ENCODE data around the gene SSUH2. TPM values are rescaled to one million over a fixed set of nuclear protein-coding genes. Genes with fewer than 3 reads are reported as not detected.

Gene SSUH2
- total and polyA plus RNA-seq, 2 experiments from 2014 or later: 0.73 to 2.3 TPM

- Mint-ChIP-seq H3K36me3 (ENCODE audit: low read depth) (no peaks in the 10 kb centered on the region), H3K27ac (no peak overlapping the region), H3K27me3 (ENCODE audit: insufficient read depth, low read depth, poor library complexity) (peaks cover 1% of the 10 kb centered on the region), H3K9me3 (no peaks in the 10 kb centered on the region), H3K4me3 (no peak overlapping the region), H3K4me1 (no peaks in the 10 kb centered on the region)
- Histone ChIP-seq H3K36me3 (ENCODE audit: insufficient read depth) (no peaks in the 10 kb centered on the region), H4K20me1 (replicated peaks; ENCODE audit: insufficient read depth) (no peaks in the 10 kb centered on the region), H3K4me3 (no peak overlapping the region), H3K27ac (ENCODE audit: low read depth) (no peak overlapping the region), H3K4me2 (no peak overlapping the region), H2AFZ (no peak overlapping the region), H3K79me2 (replicated peaks; ENCODE audit: insufficient read depth) (no peaks in the 10 kb centered on the region), H3K27me3 (ENCODE audit: insufficient read depth) (no peaks in the 10 kb centered on the region), H3K9me2 (ENCODE audit: insufficient read depth) (no peaks in the 10 kb centered on the region), H3F3A (replicated peaks; ENCODE audit: low read depth) (no peaks in the 10 kb centered on the region), H3K4me1 (ENCODE audit: insufficient read depth) (no peaks in the 10 kb centered on the region)
- TF ChIP-seq EZH2phosphoT487 (IDR thresholded peaks at IDR 0.05; ENCODE audit: unreplicated experiment) (no peak), STAT1 (IDR thresholded peaks at IDR 0.05; ENCODE audit: unreplicated experiment) (no peak), REST (IDR thresholded peaks at IDR 0.05; ENCODE audit: unreplicated experiment) (no peak), EZH2 (IDR thresholded peaks at IDR 0.05; ENCODE audit: low read depth, unreplicated experiment) (no peak), CREB1 (CRISPR knock-in tag; IDR thresholded peaks at IDR 0.05; ENCODE audit: low read depth) (no peak), ZNF462 (CRISPR knock-in tag; IDR thresholded peaks at IDR 0.05) (no peak), NANOG (IDR thresholded peaks at IDR 0.05; ENCODE audit: borderline replicate concordance) (no peak), JUNB (IDR thresholded peaks at IDR 0.05; ENCODE audit: unreplicated experiment) (no peak), POLR2AphosphoS5 (IDR thresholded peaks at IDR 0.05; ENCODE audit: low read depth) (no peak), ZNF331 (CRISPR knock-in tag; IDR thresholded peaks at IDR 0.05; ENCODE audit: low read depth) (no peak), ZNF114 (CRISPR knock-in tag; IDR thresholded peaks at IDR 0.05) (no peak), ETS1 (IDR thresholded peaks at IDR 0.05) (no peak)
- TF ChIP-seq, protein P1, sequence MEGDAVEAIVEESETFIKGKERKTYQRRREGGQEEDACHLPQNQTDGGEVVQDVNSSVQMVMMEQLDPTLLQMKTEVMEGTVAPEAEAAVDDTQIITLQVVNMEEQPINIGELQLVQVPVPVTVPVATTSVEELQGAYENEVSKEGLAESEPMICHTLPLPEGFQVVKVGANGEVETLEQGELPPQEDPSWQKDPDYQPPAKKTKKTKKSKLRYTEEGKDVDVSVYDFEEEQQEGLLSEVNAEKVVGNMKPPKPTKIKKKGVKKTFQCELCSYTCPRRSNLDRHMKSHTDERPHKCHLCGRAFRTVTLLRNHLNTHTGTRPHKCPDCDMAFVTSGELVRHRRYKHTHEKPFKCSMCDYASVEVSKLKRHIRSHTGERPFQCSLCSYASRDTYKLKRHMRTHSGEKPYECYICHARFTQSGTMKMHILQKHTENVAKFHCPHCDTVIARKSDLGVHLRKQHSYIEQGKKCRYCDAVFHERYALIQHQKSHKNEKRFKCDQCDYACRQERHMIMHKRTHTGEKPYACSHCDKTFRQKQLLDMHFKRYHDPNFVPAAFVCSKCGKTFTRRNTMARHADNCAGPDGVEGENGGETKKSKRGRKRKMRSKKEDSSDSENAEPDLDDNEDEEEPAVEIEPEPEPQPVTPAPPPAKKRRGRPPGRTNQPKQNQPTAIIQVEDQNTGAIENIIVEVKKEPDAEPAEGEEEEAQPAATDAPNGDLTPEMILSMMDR (conservative IDR thresholded peaks at IDR 0.05; ENCODE audit: low read depth in 2 of 2): no peak; a peak in 1 of 4 replicates
- DNase-seq (ENCODE audit: low spot score) (no peak), ATAC-seq (no peak)
Observed at GRCh38 chr3:8669019-8669418, 24.4 kb upstream of the SSUH2 start.
